Measurements from ENCODE around the gene PSMG1. TPM values are rescaled to one million over a fixed set of nuclear protein-coding genes. Genes with fewer than 3 reads are reported as not detected.

The PSMG1 gene
- total and polyA plus RNA-seq, 2 of the 8 experiments (the other 6 are each of a cell fraction or from before 2014, with no cell fraction given): 50.7 to 93.7 TPM

DNA sequence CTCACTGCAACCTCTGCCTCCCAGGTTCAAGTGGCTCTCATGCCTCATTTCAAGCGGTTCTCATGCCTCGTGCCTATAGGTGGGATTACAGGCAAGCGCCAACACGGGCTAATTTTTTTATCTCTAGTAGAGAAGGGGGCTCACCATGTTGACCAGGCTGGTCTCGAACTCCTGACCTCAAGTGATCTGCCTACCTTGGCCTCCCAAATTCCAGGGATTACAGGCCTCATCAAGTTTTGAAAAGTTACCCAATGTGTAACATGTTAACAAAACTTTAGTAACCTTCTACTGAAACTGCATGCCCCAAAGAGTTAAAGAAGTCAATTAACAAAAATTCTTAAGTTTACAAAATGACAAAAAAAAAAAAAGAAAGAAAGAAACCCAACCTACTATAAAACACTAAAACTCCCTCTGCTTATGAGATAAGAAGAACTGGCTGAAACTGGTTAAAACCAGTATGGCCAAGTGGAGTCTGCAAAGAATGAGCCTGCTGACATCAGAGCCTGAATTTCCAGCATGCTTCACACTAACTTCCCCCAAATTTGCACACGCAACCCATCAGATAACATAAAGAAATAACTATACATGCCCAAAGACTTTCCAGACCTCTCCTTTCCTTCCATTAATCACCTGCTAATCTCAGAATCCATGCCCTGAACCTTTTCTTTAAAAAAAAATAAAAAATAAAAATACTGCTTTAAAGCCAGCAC lies 25.5 kb upstream of the PSMG1 start (continued):
- TF ChIP-seq CTCF (IDR thresholded peaks at IDR 0.05; ENCODE audit: control extremely low read depth in 1 of 3, insufficient read depth in 1 of 3, low read depth in 1 of 3, low read length in 3 of 3): no peak
- TF ChIP-seq CBX8 (IDR thresholded peaks at IDR 0.05; ENCODE audit: borderline replicate concordance, low read depth, low read length): no peak
- TF ChIP-seq ZNF274 (IDR thresholded peaks at IDR 0.05; ENCODE audit: borderline replicate concordance, extremely low read depth, low read length): no peak

Data from H1 (cell line).